RWPE1 (cell line): ENCODE measurements around the gene XRN2.

Source experiments
- CTCF ChIA-PET: fragments of 350-600 bp; sonication (Branson Sonifier 250); formaldehyde crosslinking; extraction: SDS; loops from one replicate; lab custom pipeline; 2021; lab: Yijun Ruan, JAX
- POLR2A ChIA-PET: fragments of 400-600 bp; formaldehyde crosslinking; extraction: SDS; loops from one replicate; lab custom pipeline; 2020; ENCODE audit warnings: antibody characterized with exemption; ENCODE audit not compliant: low non-redundant PET; lab: Yijun Ruan, JAX
- DNase-seq: peaks from one replicate; pipeline ENCODE4 v3.0.0; 2012; ENCODE audit warnings: low spot score
- H3K27ac ChIP-seq: fragments of 450-650 bp; 2 replicates; pipeline ENCODE4 v1.5.1; 2017
- TF ChIP-seq, protein P1 (sequence below): fragments of 450-650 bp; conservative IDR thresholded peaks from 2 replicates; pipeline ENCODE4 v1.5.1; 2017; ENCODE audit warnings: low read depth, mild to moderate bottlenecking

XRN2 gene

DNA sequence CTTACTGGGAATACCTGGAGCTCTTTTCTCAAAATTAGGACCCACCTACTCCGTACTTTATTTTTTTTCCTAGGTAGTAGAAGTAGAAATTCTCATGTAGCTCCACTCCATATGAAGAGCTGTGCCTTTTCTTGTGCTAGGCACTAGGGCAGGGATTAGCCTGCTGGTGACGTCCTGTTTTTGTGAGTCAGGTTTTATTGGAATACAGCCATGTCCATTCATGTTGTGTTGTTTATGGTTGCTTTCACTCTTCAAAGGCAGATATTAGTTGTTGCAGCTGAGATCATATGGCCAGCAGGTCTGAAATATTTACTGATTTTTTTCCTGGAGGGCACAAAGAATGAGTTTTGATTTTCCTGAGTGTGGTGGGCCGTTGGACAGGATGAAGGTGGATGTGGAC lies 20.5 kb downstream of the XRN2 start:
- DNase-seq = peak; percentile 72
- H3K27ac ChIP-seq = no peak overlapping the region
- POLR2A ChIA-PET = no interaction called here
- TF ChIP-seq, protein P1, sequence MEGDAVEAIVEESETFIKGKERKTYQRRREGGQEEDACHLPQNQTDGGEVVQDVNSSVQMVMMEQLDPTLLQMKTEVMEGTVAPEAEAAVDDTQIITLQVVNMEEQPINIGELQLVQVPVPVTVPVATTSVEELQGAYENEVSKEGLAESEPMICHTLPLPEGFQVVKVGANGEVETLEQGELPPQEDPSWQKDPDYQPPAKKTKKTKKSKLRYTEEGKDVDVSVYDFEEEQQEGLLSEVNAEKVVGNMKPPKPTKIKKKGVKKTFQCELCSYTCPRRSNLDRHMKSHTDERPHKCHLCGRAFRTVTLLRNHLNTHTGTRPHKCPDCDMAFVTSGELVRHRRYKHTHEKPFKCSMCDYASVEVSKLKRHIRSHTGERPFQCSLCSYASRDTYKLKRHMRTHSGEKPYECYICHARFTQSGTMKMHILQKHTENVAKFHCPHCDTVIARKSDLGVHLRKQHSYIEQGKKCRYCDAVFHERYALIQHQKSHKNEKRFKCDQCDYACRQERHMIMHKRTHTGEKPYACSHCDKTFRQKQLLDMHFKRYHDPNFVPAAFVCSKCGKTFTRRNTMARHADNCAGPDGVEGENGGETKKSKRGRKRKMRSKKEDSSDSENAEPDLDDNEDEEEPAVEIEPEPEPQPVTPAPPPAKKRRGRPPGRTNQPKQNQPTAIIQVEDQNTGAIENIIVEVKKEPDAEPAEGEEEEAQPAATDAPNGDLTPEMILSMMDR = no peak
- CTCF ChIA-PET = interaction anchor here (0.6 to 1.3 kb wide), 6 partner anchors 11 to 187 kb away, joined by 3 to 5 read pairs (median 3); no protein-coding TSS in a partner anchor

- no peak overlapping the region for H3K27ac ChIP-seq
- POLR2A ChIA-PET = no interaction called here
- CTCF ChIA-PET = interaction anchor here (0.6 to 1.3 kb wide), 4 partner anchors 11 to 88 kb away, joined by 3 to 5 read pairs (median 3); no protein-coding TSS in a partner anchor
- no peak for DNase-seq
- TF ChIP-seq, protein P1 = no peak
Measured at GRCh38 chr20:21324126-21324525, 21.0 kb downstream of the XRN2 start.

DNA sequence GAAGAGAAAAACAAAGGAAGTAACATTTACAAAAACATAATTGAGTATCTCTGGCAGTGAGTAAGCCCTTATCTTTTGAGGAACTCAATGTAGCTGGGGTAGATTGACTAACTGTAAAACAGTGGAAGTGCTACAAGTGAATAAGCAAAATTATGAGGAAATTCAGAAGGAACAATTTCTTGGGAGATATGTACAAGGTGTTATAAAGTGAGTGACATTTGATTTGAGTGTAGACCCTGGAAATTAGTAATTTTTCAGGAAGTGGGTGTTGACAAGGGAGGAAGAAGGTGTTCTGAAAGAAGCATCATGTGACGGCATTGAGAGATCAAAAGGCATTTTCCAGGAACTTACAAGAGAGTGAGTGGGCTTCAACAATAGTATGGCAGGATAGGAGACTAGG lies 22.2 kb downstream of the XRN2 start:
- ChIA-PET POLR2A (no interaction called here), CTCF (no interaction called here)
- no peak for DNase-seq
- H3K27ac ChIP-seq = no peak overlapping the region
- TF ChIP-seq, protein P1 = no peak

GRCh38 chr20:21326700-21327099 lies 23.6 kb downstream of the XRN2 start:
- TF ChIP-seq, protein P1 = no peak
- ChIA-PET CTCF (no interaction called here), POLR2A (no interaction called here)
- DNase-seq = no peak
- no peak overlapping the region for H3K27ac ChIP-seq

- no peak for DNase-seq
- H3K27ac ChIP-seq = no peak overlapping the region
- CTCF ChIA-PET = interaction anchor here (0.7 kb wide), 1 partner anchor 472 kb away, joined by 3 read pairs; no protein-coding TSS in a partner anchor
- TF ChIP-seq, protein P1 = no peak
- POLR2A ChIA-PET = no interaction called here
Measured at GRCh38 chr20:21336455-21337151, 33.5 kb downstream of the XRN2 start.

DNA sequence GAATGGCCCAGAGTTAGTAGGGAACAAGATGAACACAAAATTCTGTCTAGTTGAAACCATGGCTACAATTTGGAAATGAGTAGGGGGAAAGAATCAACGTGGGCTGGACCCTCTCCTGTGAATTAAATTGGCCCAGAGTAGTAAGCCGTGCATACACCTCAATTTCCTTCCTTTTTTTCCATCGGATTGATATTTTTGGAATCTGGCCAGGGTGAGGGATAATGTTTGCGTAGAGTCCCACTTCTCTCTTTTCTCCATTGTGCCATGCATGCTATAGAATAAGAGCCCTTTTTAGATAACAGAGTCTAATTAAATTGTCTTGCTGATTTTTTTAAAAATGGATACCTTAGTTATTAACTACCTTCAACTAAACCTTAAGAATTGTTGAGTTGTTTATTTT lies 35.2 kb downstream of the XRN2 start:
- CTCF ChIA-PET = no interaction called here
- TF ChIP-seq, protein P1 = no peak

More for the DNA sequence above, 35.2 kb downstream of the XRN2 start:
- DNase-seq = no peak
- POLR2A ChIA-PET = no interaction called here
- H3K27ac ChIP-seq = no peak overlapping the region
